GM19455 (cell line): ENCODE data around the gene CDH23.

ENCODE experiments used
- ATAC-seq: cut with Tn5 transposase; IDR thresholded peaks from one replicate; pipeline ENCODE4 v1.9.1; 2021; ENCODE audit not compliant: unreplicated experiment

Gene CDH23

GRCh38 chr10:71392292-71392691 lies 4.4 kb upstream of the CDH23 start:
- no peak for ATAC-seq

- ATAC-seq, result no peak
Observed at GRCh38 chr10:71392791-71393781, 3.6 kb upstream of the CDH23 start.

- ATAC-seq, result no peak
Observed at GRCh38 chr10:71393841-71394475, 2.8 kb upstream of the CDH23 start.

- no peak for ATAC-seq
Observed at GRCh38 chr10:71394926-71395562, 1.7 kb upstream of the CDH23 start.

GRCh38 chr10:71395621-71396020 lies 1.1 kb upstream of the CDH23 start:
- ATAC-seq, result no peak

- ATAC-seq, result no peak
Observed at GRCh38 chr10:71396084-71396710, 523 bp upstream of the CDH23 start.

- ATAC-seq, result no peak
Observed at GRCh38 chr10:71397296-71398212, 834 bp downstream of the CDH23 start.

GRCh38 chr10:71398976-71399375 lies 2.3 kb downstream of the CDH23 start:
- ATAC-seq, result no peak

- ATAC-seq, result no peak
Observed at GRCh38 chr10:71399946-71400345, 3.2 kb downstream of the CDH23 start.

- no peak for ATAC-seq
Observed at GRCh38 chr10:71401056-71401455, 4.3 kb downstream of the CDH23 start.

- ATAC-seq, result no peak
Observed at GRCh38 chr10:71402005-71402404, 5.3 kb downstream of the CDH23 start.

GRCh38 chr10:71404503-71405295 lies 8.0 kb downstream of the CDH23 start:
- no peak for ATAC-seq

- no peak for ATAC-seq
Observed at GRCh38 chr10:71406878-71407277, 10.2 kb downstream of the CDH23 start.

- no peak for ATAC-seq
Observed at GRCh38 chr10:71408436-71409225, 11.9 kb downstream of the CDH23 start.

GRCh38 chr10:71409516-71410104 lies 12.9 kb downstream of the CDH23 start:
- ATAC-seq, result no peak

- no peak for ATAC-seq
Observed at GRCh38 chr10:71413581-71413980, 16.9 kb downstream of the CDH23 start.

- ATAC-seq, result no peak
Observed at GRCh38 chr10:71414359-71414758, 17.6 kb downstream of the CDH23 start.

GRCh38 chr10:71419002-71419540 lies 22.4 kb downstream of the CDH23 start:
- ATAC-seq, result no peak
